K562 (cell line): ENCODE measurements around the gene TEPSIN. TPM values are rescaled to one million over a fixed set of nuclear protein-coding genes. Genes with fewer than 3 reads are reported as not detected.

ENCODE experiments used
- C11orf30 ChIP-seq: fragments of 450-650 bp; IDR thresholded peaks from 2 replicates; pipeline ENCODE4 v1.6.1; 2016; ENCODE audit warnings: low read depth, mild to moderate bottlenecking
- FOXA3 ChIP-seq, 2 experiments: fragments of 450-650 bp in 1 of 2; sonication (generic) in 1 of 2; formaldehyde crosslinking; IDR thresholded peaks in 1 of 2; conservative IDR thresholded peaks in 1 of 2; 2 replicates each; pipeline versions ENCODE4 v1.4.0 to v1.8.0; 2020 to 2022; ENCODE audit warnings: mild to moderate bottlenecking in 2 of 2, missing genetic modification reagents in 1 of 2
- MAFK ChIP-seq: IDR thresholded peaks from 2 replicates; pipeline ENCODE4 v1.6.1; 2011; ENCODE audit warnings: low read length, improper control_type of control experiment
- MXI1 ChIP-seq: IDR thresholded peaks from 2 replicates; pipeline ENCODE4 v1.6.1; 2011; ENCODE audit warnings: low read depth, mild to moderate bottlenecking, improper control_type of control experiment, low read length
- RAD21 ChIP-seq, 2 experiments: fragments of 250-450 bp in 1 of 2; fragments of 450-650 bp in 1 of 2; sonication (Bioruptor Pico) in 1 of 2; formaldehyde crosslinking in 1 of 2; IDR thresholded peaks in 1 of 2; conservative IDR thresholded peaks in 1 of 2; 2 replicates each; pipeline versions ENCODE4 v1.4.0 to v1.8.0; 2020 to 2022; ENCODE audit warnings: mild to moderate bottlenecking in 2 of 2, moderate library complexity in 1 of 2
- STAG1 ChIP-seq: sonication (generic); formaldehyde crosslinking; IDR thresholded peaks from 2 replicates; pipeline ENCODE4 v1.5.0; 2020; ENCODE audit warnings: missing genetic modification reagents, borderline replicate concordance
- TCF3 ChIP-seq: sonication (generic); formaldehyde crosslinking; IDR thresholded peaks from 2 replicates; pipeline ENCODE4 v1.4.0; 2020; ENCODE audit warnings: mild to moderate bottlenecking, missing genetic modification reagents
- TEAD4 ChIP-seq, 2 experiments: sonication (generic) in 1 of 2; formaldehyde crosslinking in 1 of 2; IDR thresholded peaks; 2 replicates each; pipeline versions ENCODE4 v1.6.1 to v1.8.0; 2012 to 2022; ENCODE audit warnings: borderline replicate concordance in 1 of 2, inconsistent platforms in 1 of 2, low read length in 1 of 2, mild to moderate bottlenecking in 1 of 2, missing genetic modification reagents in 1 of 2
- VEZF1 ChIP-seq: fragments of 200-800 bp; sonication (Bioruptor generic); IDR thresholded peaks from 2 replicates; pipeline ENCODE4 v1.6.1; 2017; ENCODE audit warnings: missing genetic modification characterization, missing compliant biosample characterization
- ZNF316 ChIP-seq: fragments of 450-650 bp; IDR thresholded peaks from 2 replicates; pipeline ENCODE4 v1.6.1; 2016
- polyA plus RNA-seq, 8 experiments: library from polyadenylated mRNA; depleted of rRNA in 4 of 8; stranded (reverse) in 5 of 8; unstranded in 3 of 8; fragments of >200 nt; fragmentation: Nextera tagmentation in 2 of 8; fragmentation: Illumina TruSeq in 1 of 8; extraction: Ambion mirVana in 2 of 8; extraction: Trizol in 1 of 8; gene quantifications; 2 replicates each; pipeline versions ENCODE4 v1.2.1 to v1.2.3, GENCODE V29; 2011 to 2014; ENCODE audit warnings: inconsistent platforms in 1 of 8, missing spikeins in 1 of 8
- total RNA-seq, 7 experiments: library from RNA; depleted of rRNA in 6 of 7; stranded (reverse); fragments of >200 nt in 6 of 7; fragmentation: Illumina TruSeq in 2 of 7; extraction: Trizol in 2 of 7; gene quantifications; 2 replicates each; pipeline versions ENCODE4 v1.2.1 to v1.2.3, GENCODE V29; 2011 to 2021; ENCODE audit warnings: low replicate concordance in 1 of 7
- TF ChIP-seq, protein P1 (sequence below), 2 experiments: fragments of 450-650 bp; formaldehyde crosslinking in 1 of 2; IDR thresholded peaks; 2 replicates each; pipeline versions ENCODE4 v1.4.0 to v1.6.1; 2014 to 2020; ENCODE audit warnings: mild to moderate bottlenecking in 2 of 2, borderline replicate concordance in 1 of 2, low read depth in 1 of 2
- TF ChIP-seq, protein P2 (sequence below): fragments of 150-350 bp; conservative IDR thresholded peaks from 2 replicates; pipeline ENCODE4 v1.6.1; 2014; ENCODE audit warnings: low read length

Gene TEPSIN
- total and polyA plus RNA-seq, 9 of the 15 experiments (the other 6 are each of a cell fraction or from before 2014, with no cell fraction given) = 0.80 to 29.8 (median 5.3) TPM

DNA sequence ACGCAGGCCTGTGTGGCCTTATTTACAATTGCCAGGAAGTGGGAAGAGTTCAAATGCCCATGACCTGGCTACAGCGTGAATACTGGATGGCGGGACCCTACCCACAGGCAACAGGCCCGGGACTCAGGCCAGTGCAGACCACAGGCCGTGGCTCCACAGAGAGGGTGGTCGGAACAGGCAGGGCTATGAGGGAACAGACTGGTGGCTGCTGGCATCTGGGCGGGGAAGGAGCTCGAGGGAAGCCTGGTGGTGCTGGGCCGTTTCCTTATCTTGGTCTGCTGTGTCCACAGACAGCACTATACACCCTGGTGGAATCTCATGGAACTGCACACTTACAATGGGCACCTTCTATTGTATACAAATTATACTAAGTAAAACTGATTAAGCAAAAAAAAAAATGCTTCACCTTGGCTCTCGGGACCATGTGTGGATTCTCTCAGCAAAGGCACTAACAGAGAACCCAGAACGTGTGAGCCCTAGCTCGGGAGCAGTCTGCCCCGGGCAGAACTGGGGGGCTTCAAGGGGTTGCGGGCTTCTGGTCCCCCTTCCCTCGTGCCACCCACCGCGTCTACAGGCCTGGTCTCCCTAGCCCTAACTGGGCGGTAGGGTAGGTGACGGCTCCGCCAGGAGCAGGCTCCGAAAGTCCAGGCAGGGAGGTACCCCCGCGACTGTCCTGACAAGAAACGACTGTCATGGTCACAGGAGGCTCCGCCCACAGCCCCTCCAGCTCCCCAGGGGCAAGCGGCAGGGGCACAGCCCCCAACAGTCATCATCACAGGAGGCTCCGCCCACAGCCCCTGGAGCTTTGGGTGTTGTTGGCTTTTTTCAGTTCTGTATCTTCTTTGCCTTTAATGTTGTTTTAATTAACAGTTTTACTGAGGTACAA, 37.9 kb downstream of the TEPSIN start (continued):
- TF ChIP-seq, protein P1, sequence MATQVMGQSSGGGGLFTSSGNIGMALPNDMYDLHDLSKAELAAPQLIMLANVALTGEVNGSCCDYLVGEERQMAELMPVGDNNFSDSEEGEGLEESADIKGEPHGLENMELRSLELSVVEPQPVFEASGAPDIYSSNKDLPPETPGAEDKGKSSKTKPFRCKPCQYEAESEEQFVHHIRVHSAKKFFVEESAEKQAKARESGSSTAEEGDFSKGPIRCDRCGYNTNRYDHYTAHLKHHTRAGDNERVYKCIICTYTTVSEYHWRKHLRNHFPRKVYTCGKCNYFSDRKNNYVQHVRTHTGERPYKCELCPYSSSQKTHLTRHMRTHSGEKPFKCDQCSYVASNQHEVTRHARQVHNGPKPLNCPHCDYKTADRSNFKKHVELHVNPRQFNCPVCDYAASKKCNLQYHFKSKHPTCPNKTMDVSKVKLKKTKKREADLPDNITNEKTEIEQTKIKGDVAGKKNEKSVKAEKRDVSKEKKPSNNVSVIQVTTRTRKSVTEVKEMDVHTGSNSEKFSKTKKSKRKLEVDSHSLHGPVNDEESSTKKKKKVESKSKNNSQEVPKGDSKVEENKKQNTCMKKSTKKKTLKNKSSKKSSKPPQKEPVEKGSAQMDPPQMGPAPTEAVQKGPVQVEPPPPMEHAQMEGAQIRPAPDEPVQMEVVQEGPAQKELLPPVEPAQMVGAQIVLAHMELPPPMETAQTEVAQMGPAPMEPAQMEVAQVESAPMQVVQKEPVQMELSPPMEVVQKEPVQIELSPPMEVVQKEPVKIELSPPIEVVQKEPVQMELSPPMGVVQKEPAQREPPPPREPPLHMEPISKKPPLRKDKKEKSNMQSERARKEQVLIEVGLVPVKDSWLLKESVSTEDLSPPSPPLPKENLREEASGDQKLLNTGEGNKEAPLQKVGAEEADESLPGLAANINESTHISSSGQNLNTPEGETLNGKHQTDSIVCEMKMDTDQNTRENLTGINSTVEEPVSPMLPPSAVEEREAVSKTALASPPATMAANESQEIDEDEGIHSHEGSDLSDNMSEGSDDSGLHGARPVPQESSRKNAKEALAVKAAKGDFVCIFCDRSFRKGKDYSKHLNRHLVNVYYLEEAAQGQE (IDR thresholded peaks at IDR 0.05; ENCODE audit: borderline replicate concordance) = peak; percentile 39; the same call in 1 of the 2 replicates
- TF ChIP-seq, protein P1 (CRISPR knock-in tag; IDR thresholded peaks at IDR 0.05; ENCODE audit: low read depth) = no peak
- TF ChIP-seq, protein P2, sequence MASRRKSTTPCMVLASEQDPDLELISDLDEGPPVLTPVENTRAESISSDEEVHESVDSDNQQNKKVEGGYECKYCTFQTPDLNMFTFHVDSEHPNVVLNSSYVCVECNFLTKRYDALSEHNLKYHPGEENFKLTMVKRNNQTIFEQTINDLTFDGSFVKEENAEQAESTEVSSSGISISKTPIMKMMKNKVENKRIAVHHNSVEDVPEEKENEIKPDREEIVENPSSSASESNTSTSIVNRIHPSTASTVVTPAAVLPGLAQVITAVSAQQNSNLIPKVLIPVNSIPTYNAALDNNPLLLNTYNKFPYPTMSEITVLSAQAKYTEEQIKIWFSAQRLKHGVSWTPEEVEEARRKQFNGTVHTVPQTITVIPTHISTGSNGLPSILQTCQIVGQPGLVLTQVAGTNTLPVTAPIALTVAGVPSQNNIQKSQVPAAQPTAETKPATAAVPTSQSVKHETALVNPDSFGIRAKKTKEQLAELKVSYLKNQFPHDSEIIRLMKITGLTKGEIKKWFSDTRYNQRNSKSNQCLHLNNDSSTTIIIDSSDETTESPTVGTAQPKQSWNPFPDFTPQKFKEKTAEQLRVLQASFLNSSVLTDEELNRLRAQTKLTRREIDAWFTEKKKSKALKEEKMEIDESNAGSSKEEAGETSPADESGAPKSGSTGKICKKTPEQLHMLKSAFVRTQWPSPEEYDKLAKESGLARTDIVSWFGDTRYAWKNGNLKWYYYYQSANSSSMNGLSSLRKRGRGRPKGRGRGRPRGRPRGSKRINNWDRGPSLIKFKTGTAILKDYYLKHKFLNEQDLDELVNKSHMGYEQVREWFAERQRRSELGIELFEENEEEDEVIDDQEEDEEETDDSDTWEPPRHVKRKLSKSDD = 0 out of 2 replicates have a peak, but pooled peaks have one; percentile 46
- no peak for TF ChIP-seq STAG1 (CRISPR knock-in tag)
- no peak for TF ChIP-seq MXI1
- TF ChIP-seq VEZF1 (CRISPR knock-in tag) = 0 out of 2 replicates have a peak, but pooled peaks have one; percentile 18
- no peak for TF ChIP-seq TEAD4 (IDR thresholded peaks at IDR 0.05; ENCODE audit: low read length)
- TF ChIP-seq TEAD4 (CRISPR knock-in tag; IDR thresholded peaks at IDR 0.05; ENCODE audit: borderline replicate concordance) = no peak
- TF ChIP-seq RAD21 (CRISPR knock-in tag; conservative IDR thresholded peaks at IDR 0.05 in 1 of 2, IDR thresholded peaks at IDR 0.05 in 1 of 2) = peak; percentile 41 to 66
- TF ChIP-seq C11orf30 = peak; percentile 19; the same call in 1 of the 2 replicates
- peak in 1 of 2 experiments; percentile 66; a peak in 1 of 4 replicates for TF ChIP-seq FOXA3 (CRISPR knock-in tag; conservative IDR thresholded peaks at IDR 0.05 in 1 of 2, IDR thresholded peaks at IDR 0.05 in 1 of 2)
- peak; percentile 52 for TF ChIP-seq ZNF316
- TF ChIP-seq TCF3 (CRISPR knock-in tag) = 0 out of 2 replicates have a peak, but pooled peaks have one; percentile 11
- TF ChIP-seq MAFK = no peak
